ENCODE results near the gene EVI5L. TPM values are rescaled to one million over a fixed set of nuclear protein-coding genes. Genes with fewer than 3 reads are reported as not detected.
"Not testable (repeated sequence)": the region's sequence is repeated elsewhere in the genome, so short reads cannot be mapped to it uniquely, and the experiment has no call there.

The EVI5L gene
- total RNA-seq, 1 donor from 2014 or later, result 17.2 TPM

DNA sequence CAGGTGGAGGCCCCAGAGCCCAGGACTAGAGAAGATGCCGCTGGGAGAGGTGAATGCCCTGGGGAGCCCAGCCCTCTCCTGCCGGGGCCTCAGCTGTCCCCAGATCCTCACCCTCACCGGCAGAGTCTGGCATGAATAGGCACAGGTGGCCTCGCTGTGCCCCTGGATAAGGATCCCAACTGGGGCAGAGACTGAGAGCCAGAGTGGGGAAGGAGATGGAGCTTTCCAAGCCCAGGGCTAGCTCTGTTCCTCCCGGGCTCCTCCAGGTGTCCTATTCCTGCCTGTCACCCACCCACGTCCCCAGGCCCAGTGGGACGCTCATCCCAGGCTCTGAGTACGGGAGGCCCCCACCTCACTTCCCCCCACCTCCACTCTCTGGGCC lies 27.7 kb downstream of the EVI5L start:
- no peak overlapping the region for H3K4me3 ChIP-seq
- H3K36me3 ChIP-seq, result no peaks in the 10 kb centered on the region
- no peak for DNase-seq (ENCODE audit: extremely low spot score in 2 of 2)
- TF ChIP-seq, protein P1, sequence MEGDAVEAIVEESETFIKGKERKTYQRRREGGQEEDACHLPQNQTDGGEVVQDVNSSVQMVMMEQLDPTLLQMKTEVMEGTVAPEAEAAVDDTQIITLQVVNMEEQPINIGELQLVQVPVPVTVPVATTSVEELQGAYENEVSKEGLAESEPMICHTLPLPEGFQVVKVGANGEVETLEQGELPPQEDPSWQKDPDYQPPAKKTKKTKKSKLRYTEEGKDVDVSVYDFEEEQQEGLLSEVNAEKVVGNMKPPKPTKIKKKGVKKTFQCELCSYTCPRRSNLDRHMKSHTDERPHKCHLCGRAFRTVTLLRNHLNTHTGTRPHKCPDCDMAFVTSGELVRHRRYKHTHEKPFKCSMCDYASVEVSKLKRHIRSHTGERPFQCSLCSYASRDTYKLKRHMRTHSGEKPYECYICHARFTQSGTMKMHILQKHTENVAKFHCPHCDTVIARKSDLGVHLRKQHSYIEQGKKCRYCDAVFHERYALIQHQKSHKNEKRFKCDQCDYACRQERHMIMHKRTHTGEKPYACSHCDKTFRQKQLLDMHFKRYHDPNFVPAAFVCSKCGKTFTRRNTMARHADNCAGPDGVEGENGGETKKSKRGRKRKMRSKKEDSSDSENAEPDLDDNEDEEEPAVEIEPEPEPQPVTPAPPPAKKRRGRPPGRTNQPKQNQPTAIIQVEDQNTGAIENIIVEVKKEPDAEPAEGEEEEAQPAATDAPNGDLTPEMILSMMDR (IDR thresholded peaks at IDR 0.05), result no peak
- TF ChIP-seq POLR2AphosphoS5 (IDR thresholded peaks at IDR 0.05; ENCODE audit: insufficient read depth in 1 of 2, low read depth in 1 of 2) (no peak), POLR2A (IDR thresholded peaks at IDR 0.05) (no peak)
- no peak overlapping the region for H3K27ac ChIP-seq
- intact Hi-C loops (cut with DNase I), result no loop called here
- H3K4me1 ChIP-seq, result peaks cover 16% of the 10 kb centered on the region
- H3K27me3 ChIP-seq, result no peaks in the 10 kb centered on the region
- no peaks in the 10 kb centered on the region for H3K9me3 ChIP-seq

DNA sequence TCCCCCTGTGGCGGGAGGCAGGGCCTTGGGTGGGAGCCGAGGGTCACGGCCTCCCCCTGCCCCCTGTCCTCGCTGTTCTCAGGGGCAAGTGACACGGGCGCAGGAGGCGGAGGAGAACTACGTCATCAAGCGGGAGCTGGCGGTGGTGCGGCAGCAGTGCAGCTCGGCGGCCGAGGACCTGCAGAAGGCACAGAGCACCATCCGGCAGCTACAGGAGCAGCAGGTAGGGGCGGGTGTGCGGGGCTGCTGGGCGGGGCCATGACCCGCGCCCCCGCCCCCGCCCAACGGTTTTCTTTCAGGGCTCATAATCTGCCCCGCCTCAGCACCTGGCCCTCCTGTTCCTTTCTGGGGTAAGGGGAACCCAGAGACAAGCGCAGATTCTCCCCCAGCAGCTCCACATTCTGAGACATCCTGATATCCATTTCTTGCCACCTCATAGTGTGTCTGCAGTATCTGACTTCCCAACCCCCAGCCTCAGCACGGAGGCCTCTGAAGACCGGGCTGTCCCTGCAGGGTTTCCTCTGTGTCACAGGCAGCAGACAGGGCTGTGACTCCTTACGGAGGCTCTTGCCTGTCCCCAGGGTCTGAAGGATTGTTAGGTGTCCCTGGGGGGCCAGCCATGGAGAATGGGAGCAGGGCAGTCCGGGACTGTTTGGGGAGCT lies 28.2 kb downstream of the EVI5L start:
- Histone ChIP-seq H3K36me3 (no peaks in the 10 kb centered on the region), H3K9me3 (no peaks in the 10 kb centered on the region), H3K27me3 (no peaks in the 10 kb centered on the region), H3K27ac (no peak overlapping the region), H3K4me1 (peaks cover 11% of the 10 kb centered on the region), H3K4me3 (no peak overlapping the region)
- intact Hi-C loops (cut with DNase I), result no loop called here
- no peak for DNase-seq (ENCODE audit: extremely low spot score in 2 of 2)
- TF ChIP-seq, protein P1 (IDR thresholded peaks at IDR 0.05), result no peak
- TF ChIP-seq POLR2AphosphoS5 (IDR thresholded peaks at IDR 0.05; ENCODE audit: insufficient read depth in 1 of 2, low read depth in 1 of 2) (no peak), POLR2A (IDR thresholded peaks at IDR 0.05) (no peak)

DNA sequence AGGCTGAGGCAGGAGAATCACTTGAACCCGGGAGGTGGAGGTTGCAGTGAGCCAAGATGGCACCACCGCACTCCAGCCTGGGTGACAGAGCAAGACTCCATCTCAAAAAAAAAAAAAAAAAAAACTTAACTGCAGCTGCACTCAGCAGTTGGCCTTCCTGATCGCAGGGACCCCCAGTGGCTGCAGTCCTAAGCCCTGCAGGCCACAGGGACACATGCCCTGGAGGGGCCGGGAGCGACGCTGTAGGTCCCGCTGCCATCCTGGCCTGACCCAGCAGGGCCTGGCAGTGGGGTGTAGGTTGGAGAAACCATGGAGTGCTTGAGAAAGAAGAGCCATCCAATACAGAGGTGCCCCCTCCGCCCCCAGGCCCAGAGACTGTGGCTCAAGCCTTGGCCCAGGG lies 29.1 kb downstream of the EVI5L start:
- H3K36me3 ChIP-seq; H3K9me3 ChIP-seq; H3K4me3 ChIP-seq; DNase-seq (ENCODE audit: extremely low spot score in 2 of 2); H3K27ac ChIP-seq; intact Hi-C loops (cut with DNase I); H3K27me3 ChIP-seq; H3K4me1 ChIP-seq: not testable (repeated sequence)

DNA sequence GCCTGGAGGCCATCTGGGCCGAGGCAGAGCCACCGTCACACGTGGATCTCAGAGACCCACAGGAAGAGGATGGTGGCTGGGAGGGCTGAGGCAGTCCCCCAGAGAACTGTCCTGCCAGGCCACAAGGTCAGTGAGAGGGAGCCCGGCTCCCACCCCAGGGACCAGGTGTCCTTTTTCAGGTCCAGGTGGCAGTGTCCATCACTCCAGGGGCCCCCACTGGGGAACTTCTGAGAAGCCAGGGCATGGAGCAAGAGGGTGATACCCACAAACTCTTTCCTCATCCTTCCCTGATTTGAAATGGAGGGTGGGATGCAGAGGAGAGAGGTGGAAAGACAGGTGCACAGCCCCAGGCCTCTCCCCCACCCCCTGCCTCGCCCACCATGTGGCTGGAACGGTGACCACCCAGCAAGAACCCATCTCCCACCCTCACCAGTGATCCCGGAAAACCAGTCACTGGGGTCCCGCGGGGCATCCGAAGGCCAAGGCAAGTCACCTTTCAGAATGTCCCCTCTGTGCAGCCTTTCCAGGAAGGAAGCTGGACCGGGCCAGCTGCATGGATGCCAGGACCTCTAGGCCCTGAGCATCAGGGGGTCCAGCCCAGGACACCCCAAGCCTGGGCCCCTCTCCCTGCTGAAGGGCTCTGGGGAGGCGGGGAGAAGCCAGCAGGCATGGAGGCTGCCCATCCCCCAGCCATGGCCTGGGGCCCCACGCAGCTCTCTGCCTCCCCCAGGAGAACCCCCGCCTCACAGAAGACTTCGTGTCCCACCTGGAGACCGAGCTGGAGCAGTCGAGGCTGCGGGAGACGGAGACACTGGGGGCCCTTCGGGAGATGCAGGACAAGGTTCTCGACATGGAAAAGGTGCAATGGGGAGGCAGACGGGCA lies 30.1 kb downstream of the EVI5L start:
- Histone ChIP-seq H3K9me3 (no peaks in the 10 kb centered on the region), H3K27ac (no peak overlapping the region), H3K4me3 (no peak overlapping the region), H3K4me1 (peaks cover 8% of the 10 kb centered on the region), H3K27me3 (no peaks in the 10 kb centered on the region), H3K36me3 (no peaks in the 10 kb centered on the region)
- DNase-seq (ENCODE audit: extremely low spot score in 2 of 2), result no peak
- intact Hi-C loops (cut with DNase I), result no loop called here
- TF ChIP-seq, protein P1 (IDR thresholded peaks at IDR 0.05), result no peak
- TF ChIP-seq POLR2AphosphoS5 (IDR thresholded peaks at IDR 0.05; ENCODE audit: insufficient read depth in 1 of 2, low read depth in 1 of 2), result no peak
- no peak for TF ChIP-seq POLR2A (IDR thresholded peaks at IDR 0.05)

DNA sequence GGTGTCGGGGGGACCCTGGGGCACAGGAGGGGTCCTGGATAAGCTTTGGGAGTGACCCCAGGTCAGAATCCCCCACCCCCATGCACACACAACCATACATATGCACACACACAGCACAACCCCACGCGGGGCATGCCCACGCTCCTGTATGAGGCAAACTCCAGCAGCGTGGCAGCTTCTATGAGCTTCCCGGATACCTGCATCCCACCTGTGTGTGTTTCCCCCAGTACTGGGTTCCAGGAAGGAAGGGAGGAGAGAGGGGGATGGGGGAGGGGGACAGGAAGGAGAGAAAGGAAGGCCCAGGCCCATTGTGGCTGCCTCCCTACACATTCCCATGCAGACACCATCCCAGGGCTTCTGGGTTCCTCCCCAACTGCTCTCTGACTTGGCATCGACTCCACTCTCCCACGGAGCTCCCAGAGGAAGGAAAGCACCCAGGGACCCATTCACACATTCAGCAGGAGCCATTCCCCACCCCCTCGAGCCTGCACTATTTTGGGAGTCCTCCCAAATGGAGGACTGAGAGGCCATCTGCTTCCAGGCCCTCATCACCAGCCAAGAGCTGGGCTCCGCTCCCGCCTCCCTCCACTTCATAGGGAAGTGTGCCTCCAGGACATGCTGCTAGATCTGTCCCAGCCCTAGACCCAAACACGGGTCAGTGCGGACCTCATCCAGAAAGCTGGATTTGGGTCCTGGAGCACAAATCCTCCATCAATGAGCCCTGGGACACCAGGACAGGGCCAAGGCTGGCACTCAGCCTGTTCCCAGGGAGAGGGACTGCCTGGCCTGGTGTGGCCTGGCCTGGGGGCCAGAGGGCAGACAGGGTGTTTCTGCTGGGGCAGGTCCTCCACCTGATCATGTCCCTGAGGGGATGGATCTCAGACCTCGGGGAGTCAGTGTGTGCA lies 30.9 kb downstream of the EVI5L start:
- TF ChIP-seq, protein P1 (IDR thresholded peaks at IDR 0.05), result no peak
- no peak for TF ChIP-seq POLR2AphosphoS5 (IDR thresholded peaks at IDR 0.05; ENCODE audit: insufficient read depth in 1 of 2, low read depth in 1 of 2)
- TF ChIP-seq POLR2A (IDR thresholded peaks at IDR 0.05), result no peak
- Histone ChIP-seq H3K4me1 (peaks cover 8% of the 10 kb centered on the region), H3K9me3 (no peaks in the 10 kb centered on the region), H3K27me3 (no peaks in the 10 kb centered on the region), H3K36me3 (no peaks in the 10 kb centered on the region), H3K27ac (no peak overlapping the region), H3K4me3 (no peak overlapping the region)
- intact Hi-C loops (cut with DNase I), result no loop called here
- no peak for DNase-seq (ENCODE audit: extremely low spot score in 2 of 2)
